Measurements from ENCODE around the gene NTN1. TPM values are rescaled to one million over a fixed set of nuclear protein-coding genes. Genes with fewer than 3 reads are reported as not detected.

The NTN1 gene
- total and polyA plus RNA-seq, 7 donors, result 0.38 to 2.1 (median 0.85) TPM

- Histone ChIP-seq H3K4me1 (no peaks in the 10 kb centered on the region), H3K27me3 (ENCODE audit: insufficient read depth in 3 of 3, low read length in 2 of 3) (peaks cover 0 to 42% (median 12%) of the 10 kb centered on the region in 3 donors), H3K27ac (no peak overlapping the region), H3K4me3 (no peak overlapping the region), H3K36me3 (ENCODE audit: insufficient read depth in 1 of 2, low read depth in 1 of 2) (no peaks in the 10 kb centered on the region), H3K9me3 (no peaks in the 10 kb centered on the region)
- intact Hi-C loops (cut with DNase I), result loop anchor here in 1 of 2 donors (10.0 kb wide), 1 partner anchor 266 kb away; no protein-coding TSS in a partner anchor
- no peak for TF ChIP-seq CTCF (IDR thresholded peaks at IDR 0.05)
- ATAC-seq (no peak), DNase-seq (no peak)
- 81 to 91% (median 86%) methylated on average over 4 of the region's 4 CpGs for WGBS, 3 donors
Measured at GRCh38 chr17:9009096-9009495, 12.2 kb upstream of the NTN1 start.

GRCh38 chr17:9009737-9010136 is 11.6 kb upstream of the NTN1 start:
- Histone ChIP-seq H3K36me3 (ENCODE audit: insufficient read depth in 1 of 2, low read depth in 1 of 2) (no peaks in the 10 kb centered on the region), H3K27ac (no peak overlapping the region), H3K9me3 (no peaks in the 10 kb centered on the region), H3K27me3 (ENCODE audit: insufficient read depth in 3 of 3, low read length in 2 of 3) (peaks cover 0 to 36% (median 7%) of the 10 kb centered on the region in 3 donors), H3K4me3 (no peak overlapping the region), H3K4me1 (no peaks in the 10 kb centered on the region)
- DNase-seq (no peak), ATAC-seq (no peak)
- intact Hi-C loops (cut with DNase I), result loop anchor here in 1 of 2 donors (10.0 kb wide), 1 partner anchor 265 kb away; no protein-coding TSS in a partner anchor
- TF ChIP-seq CTCF (IDR thresholded peaks at IDR 0.05), result no peak
- 51 to 58% (median 52%) methylated on average over 6 of the region's 6 CpGs for WGBS, 3 donors

GRCh38 chr17:9011001-9011400 is 10.3 kb upstream of the NTN1 start:
- no peak overlapping the region for H3K4me3 ChIP-seq
- no peak overlapping the region for H3K27ac ChIP-seq
- TF ChIP-seq CTCF (IDR thresholded peaks at IDR 0.05), result no peak
- H3K9me3 ChIP-seq, result no peaks in the 10 kb centered on the region
- H3K4me1 ChIP-seq, result no peaks in the 10 kb centered on the region
- H3K36me3 ChIP-seq (ENCODE audit: insufficient read depth in 1 of 2, low read depth in 1 of 2), result no peaks in the 10 kb centered on the region
- H3K27me3 ChIP-seq (ENCODE audit: insufficient read depth in 3 of 3, low read length in 2 of 3), result peaks cover 0 to 23% (median 2%) of the 10 kb centered on the region in 3 donors
- DNase-seq (no peak), ATAC-seq (no peak)
- 94 to 99% (median 98%) methylated on average over 7 of the region's 7 CpGs for WGBS, 3 donors
- intact Hi-C loops (cut with DNase I), result no loop called here

- Histone ChIP-seq H3K27ac (no peak overlapping the region), H3K9me3 (no peaks in the 10 kb centered on the region), H3K4me1 (no peaks in the 10 kb centered on the region), H3K36me3 (ENCODE audit: insufficient read depth in 1 of 2, low read depth in 1 of 2) (no peaks in the 10 kb centered on the region), H3K4me3 (no peak overlapping the region), H3K27me3 (ENCODE audit: insufficient read depth in 3 of 3, low read length in 2 of 3) (peaks cover 0 to 13% (median 0%) of the 10 kb centered on the region in 3 donors)
- WGBS, 3 donors, result 70 to 75% (median 74%) methylated on average over 3 of the region's 3 CpGs
- intact Hi-C loops (cut with DNase I), result no loop called here
- no peak for TF ChIP-seq CTCF (IDR thresholded peaks at IDR 0.05)
- no peak for DNase-seq
- no peak for ATAC-seq
Measured at GRCh38 chr17:9016941-9017552, 4.3 kb upstream of the NTN1 start.

GRCh38 chr17:9018726-9019125 is 2.6 kb upstream of the NTN1 start:
- H3K27me3 ChIP-seq (ENCODE audit: insufficient read depth in 3 of 3, low read length in 2 of 3), result peaks cover 0 to 29% (median 11%) of the 10 kb centered on the region in 3 donors
- ATAC-seq, result no peak
- 72 to 82% (median 80%) methylated on average over 4 of the region's 4 CpGs for WGBS, 3 donors

More at GRCh38 chr17:9018726-9019125, 2.6 kb upstream of the NTN1 start:
- Histone ChIP-seq H3K9me3 (no peaks in the 10 kb centered on the region), H3K4me1 (peaks cover 7% of the 10 kb centered on the region), H3K4me3 (no peak overlapping the region), H3K36me3 (ENCODE audit: insufficient read depth in 1 of 2, low read depth in 1 of 2) (no peaks in the 10 kb centered on the region), H3K27ac (no peak overlapping the region)
- DNase-seq, result no peak
- intact Hi-C loops (cut with DNase I), result no loop called here
- no peak for TF ChIP-seq CTCF (IDR thresholded peaks at IDR 0.05)
